ENCODE measurements around the gene GNGT1. TPM values are rescaled to one million over a fixed set of nuclear protein-coding genes. Genes with fewer than 3 reads are reported as not detected.

GNGT1 gene
- not detected for polyA plus RNA-seq (2012; ENCODE audit: insufficient read depth, insufficient read length, low read depth)

DNA sequence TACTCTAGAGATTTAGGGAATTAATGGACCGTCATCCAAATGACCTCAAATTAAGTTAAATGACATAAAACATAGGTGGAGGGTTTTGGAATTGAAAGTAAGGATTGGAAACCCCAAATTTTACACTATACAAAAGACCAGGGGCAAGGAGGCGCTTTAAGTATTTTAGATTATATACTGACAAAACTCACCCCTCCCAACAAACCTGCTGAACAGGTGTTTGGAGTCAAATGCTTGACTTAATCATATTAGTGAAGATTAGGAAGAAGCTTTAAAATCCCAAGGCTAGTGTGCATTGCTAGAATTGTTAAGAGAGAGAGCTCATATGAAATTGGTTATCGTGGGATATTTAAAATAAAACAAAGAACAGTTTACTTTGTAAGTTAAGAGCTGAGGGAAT is at the start of gene GNGT1:
Gene GNGT1 (plus strand): TSS at position 301 of the 400 bp plus-strand sequence. CDS start 180 bp downstream, outside the sequence.
- H3K4me3 ChIP-seq (ENCODE audit: low read depth, low read length), result no peak within 1 kb of the TSS
- no peaks in the 10 kb centered on the region for H3K36me3 ChIP-seq
- no peaks in the 10 kb centered on the region for H3K4me1 ChIP-seq
- no peaks in the 10 kb centered on the region for H3K9me3 ChIP-seq
- H3K27me3 ChIP-seq, result no peaks in the 10 kb centered on the region
- TF ChIP-seq, protein P1, sequence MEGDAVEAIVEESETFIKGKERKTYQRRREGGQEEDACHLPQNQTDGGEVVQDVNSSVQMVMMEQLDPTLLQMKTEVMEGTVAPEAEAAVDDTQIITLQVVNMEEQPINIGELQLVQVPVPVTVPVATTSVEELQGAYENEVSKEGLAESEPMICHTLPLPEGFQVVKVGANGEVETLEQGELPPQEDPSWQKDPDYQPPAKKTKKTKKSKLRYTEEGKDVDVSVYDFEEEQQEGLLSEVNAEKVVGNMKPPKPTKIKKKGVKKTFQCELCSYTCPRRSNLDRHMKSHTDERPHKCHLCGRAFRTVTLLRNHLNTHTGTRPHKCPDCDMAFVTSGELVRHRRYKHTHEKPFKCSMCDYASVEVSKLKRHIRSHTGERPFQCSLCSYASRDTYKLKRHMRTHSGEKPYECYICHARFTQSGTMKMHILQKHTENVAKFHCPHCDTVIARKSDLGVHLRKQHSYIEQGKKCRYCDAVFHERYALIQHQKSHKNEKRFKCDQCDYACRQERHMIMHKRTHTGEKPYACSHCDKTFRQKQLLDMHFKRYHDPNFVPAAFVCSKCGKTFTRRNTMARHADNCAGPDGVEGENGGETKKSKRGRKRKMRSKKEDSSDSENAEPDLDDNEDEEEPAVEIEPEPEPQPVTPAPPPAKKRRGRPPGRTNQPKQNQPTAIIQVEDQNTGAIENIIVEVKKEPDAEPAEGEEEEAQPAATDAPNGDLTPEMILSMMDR (IDR thresholded peaks at IDR 0.05; ENCODE audit: low read depth, low read length), result no peak
- no peak for DNase-seq

DNA sequence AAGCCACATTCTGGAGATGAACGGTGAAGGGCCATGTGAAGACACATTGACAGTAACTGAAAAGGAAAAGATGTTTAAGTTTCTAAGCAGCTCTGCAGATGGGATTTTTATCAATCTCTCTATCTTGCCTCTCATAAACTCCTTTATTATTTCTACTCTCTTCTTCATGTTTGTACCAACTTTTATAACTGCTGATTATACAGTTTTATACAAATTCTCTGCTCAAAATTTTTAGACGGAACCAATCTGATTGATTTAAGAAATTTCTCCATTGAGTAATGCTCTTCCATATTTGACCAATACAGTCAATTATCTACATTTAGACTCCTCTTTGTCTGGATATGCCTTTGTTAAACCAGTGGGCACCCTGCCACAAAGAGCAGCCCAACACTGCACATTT is 47.5 kb upstream of the GNGT1 start:
- Histone ChIP-seq H3K27me3 (no peaks in the 10 kb centered on the region), H3K4me3 (ENCODE audit: low read depth, low read length) (no peak overlapping the region), H3K9me3 (no peaks in the 10 kb centered on the region), H3K4me1 (no peaks in the 10 kb centered on the region), H3K36me3 (no peaks in the 10 kb centered on the region)
- DNase-seq, result no peak
- TF ChIP-seq, protein P1 (IDR thresholded peaks at IDR 0.05; ENCODE audit: low read depth, low read length), result no peak

DNA sequence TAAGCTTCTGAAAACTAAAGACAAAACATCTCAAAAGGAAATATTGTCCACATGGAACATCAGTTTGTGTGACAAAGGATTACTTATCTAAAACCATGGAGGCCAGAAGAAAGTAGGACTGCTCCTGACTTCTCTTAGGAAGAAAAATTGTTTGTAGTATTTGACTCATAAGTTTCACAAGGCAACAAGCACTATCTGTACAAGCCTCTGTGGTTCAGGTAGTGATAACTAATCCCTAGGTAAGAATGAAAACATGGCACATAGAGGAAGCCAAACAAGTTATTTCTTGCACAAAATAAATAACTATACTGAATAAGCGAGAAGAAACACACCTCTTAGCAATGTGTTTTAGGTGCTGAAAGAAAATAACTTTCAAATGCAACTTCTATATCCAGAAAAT is 46.1 kb upstream of the GNGT1 start:
- TF ChIP-seq, protein P1 (IDR thresholded peaks at IDR 0.05; ENCODE audit: low read depth, low read length), result no peak
- Histone ChIP-seq H3K27me3 (no peaks in the 10 kb centered on the region), H3K4me3 (ENCODE audit: low read depth, low read length) (no peak overlapping the region), H3K36me3 (no peaks in the 10 kb centered on the region), H3K9me3 (no peaks in the 10 kb centered on the region), H3K4me1 (no peaks in the 10 kb centered on the region)
- no peak for DNase-seq

DNA sequence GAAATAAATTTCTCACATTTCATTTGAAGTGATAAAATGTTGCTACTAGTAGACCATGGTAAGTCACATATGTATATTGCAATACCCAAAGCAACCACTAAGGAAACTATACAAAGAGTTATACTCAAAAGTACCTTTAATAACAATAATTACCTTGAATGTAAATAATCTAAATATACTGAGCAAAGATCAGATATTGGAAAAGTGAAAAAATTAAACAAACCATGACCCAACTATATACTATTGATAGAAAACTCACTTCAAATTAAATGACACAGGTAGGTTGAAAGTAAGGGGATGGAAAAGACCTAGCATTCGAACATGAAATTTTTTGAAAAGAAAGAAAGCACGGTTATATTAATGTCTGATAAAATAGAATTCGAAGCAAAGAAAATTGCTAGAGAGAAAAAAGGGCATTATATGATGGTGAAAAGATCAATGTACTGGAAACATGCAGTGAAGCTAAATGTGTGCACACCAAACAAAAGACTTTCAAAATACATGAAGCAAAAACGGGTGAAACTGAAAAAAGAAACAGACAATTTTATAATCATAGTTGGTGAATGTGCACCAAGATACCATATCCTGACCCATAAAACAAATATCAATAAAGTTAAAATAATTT is 44.9 kb upstream of the GNGT1 start:
- H3K27me3 ChIP-seq, result no peaks in the 10 kb centered on the region
- no peak overlapping the region for H3K4me3 ChIP-seq (ENCODE audit: low read depth, low read length)
- no peaks in the 10 kb centered on the region for H3K4me1 ChIP-seq
- H3K36me3 ChIP-seq, result no peaks in the 10 kb centered on the region
- H3K9me3 ChIP-seq, result no peaks in the 10 kb centered on the region
- TF ChIP-seq, protein P1 (IDR thresholded peaks at IDR 0.05; ENCODE audit: low read depth, low read length), result no peak; the same call in 1 of the 2 replicates
- no peak for DNase-seq

DNA sequence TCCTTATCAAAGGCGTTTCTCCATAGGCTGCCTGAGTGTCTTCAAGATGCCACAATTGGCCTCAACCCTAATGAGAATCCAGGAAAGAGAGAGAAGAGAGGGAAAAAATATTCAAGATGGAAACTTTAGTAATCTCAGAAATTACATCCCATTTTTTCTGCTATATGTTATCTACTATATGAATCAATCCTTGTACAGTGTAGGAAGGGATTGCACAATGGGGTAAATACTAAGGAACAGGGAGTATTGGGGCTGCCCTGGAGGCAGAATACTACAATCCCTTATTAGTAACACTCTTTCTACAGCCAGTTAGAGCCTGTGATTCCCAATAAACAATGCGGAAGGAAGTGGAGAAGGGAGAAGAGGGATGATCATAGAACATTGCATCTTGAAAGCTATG is 43.7 kb upstream of the GNGT1 start:
- no peaks in the 10 kb centered on the region for H3K36me3 ChIP-seq
- no peak for DNase-seq
- H3K4me3 ChIP-seq (ENCODE audit: low read depth, low read length), result no peak overlapping the region
- H3K27me3 ChIP-seq, result no peaks in the 10 kb centered on the region
- TF ChIP-seq, protein P1 (IDR thresholded peaks at IDR 0.05; ENCODE audit: low read depth, low read length), result no peak
- no peaks in the 10 kb centered on the region for H3K9me3 ChIP-seq
- H3K4me1 ChIP-seq, result no peaks in the 10 kb centered on the region

DNA sequence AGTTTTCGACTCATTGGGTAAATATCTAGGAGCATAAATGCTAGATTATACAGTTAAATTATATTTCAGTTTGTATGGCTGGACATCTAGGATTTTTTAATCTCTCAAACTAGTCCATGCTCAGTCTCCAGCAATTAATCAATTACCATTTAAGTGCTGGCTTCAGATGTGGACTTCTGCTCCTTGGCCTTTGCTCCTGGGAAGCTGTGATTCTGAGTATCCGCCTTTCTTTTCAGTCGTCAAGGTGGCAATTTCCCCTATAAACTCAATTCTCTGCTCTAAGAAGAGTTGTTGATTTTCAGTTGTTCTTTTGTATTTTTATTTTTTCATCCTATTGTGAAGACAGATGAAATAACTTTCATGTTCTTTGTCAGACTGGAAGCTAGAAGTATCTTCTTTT is 39.5 kb upstream of the GNGT1 start:
- TF ChIP-seq, protein P1 (IDR thresholded peaks at IDR 0.05; ENCODE audit: low read depth, low read length), result no peak
- H3K36me3 ChIP-seq, result no peaks in the 10 kb centered on the region

More for the DNA sequence above, 39.5 kb upstream of the GNGT1 start:
- Histone ChIP-seq H3K9me3 (no peaks in the 10 kb centered on the region), H3K4me1 (no peaks in the 10 kb centered on the region), H3K27me3 (no peaks in the 10 kb centered on the region), H3K4me3 (ENCODE audit: low read depth, low read length) (no peak overlapping the region)
- no peak for DNase-seq

All from BE2C (cell line).